Urothelium cell line (cell line): Measurements from ENCODE around the gene ARID1B.
"Not testable (repeated sequence)": the region's sequence is repeated elsewhere in the genome, so short reads cannot be mapped to it uniquely, and the experiment has no call there.

Source experiments
- DNase-seq: peaks from one replicate; pipeline ENCODE4 v3.0.0; 2011; ENCODE audit warnings: low spot score, mixed read lengths
- FAIRE-seq: peaks from 2 replicates; lab custom pipeline; 2011; peaks lifted over from hg19 to GRCh38; lab: Jason Lieb, UNC

The ARID1B gene

DNA sequence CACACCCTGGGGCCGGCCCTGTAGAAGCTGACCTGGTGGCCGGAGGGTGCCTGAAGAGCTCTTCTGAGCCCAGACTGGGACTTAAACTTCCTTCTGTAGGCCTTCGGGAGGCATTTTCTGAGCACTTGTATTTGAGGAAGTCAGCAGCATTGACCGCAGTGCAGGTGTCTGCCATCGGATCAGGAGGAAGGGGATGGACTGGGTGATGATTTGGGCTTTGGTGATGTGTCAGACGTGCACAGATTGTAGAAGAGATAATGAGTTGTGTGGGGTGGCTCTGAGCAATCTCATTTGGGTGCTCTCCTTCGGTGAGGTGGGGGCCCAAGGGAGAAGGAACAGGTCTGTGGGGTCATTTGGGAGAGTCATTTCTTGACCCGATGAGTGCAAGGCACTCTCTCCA lies 150.9 kb downstream of the ARID1B start:
- DNase-seq, result no peak
- no peak for FAIRE-seq

DNA sequence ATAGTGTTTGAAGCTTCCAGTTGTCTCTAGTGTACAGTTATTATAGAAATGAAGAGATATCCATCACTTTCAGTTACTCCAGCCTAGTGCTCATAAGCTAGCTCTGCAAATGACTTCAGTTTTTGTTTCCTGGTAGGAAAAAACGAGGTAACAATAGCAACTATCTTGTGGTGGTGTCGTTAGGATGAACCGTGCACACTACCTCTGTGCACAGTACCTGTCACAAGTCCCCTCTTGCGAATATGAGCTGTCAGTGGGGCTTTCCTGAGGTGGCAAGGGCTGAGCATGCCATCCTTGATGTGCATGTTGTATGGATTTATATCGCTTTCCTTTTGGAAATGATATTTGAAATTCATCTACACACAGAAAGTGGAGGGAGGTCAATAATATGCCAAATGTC lies 151.8 kb downstream of the ARID1B start:
- FAIRE-seq, result no peak
- DNase-seq, result no peak

DNA sequence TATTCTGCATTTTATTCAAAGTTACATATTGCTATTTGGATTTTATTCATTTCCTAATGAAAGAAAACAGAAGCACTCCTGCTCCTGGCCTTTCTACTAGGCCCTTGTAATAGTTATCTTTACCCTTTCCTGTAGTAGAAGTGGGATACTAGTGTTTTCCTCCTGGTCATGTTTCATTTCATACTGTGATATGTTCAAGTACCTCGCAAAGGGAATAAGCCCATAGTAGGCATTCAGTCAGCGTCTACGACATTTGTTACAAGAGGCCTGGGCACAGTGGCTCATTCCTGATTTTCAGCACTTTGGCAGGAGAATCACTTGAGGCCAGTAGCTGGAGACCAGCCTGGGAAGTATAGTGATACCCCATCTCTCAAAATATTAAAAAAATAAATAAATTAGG lies 154.1 kb downstream of the ARID1B start:
- no peak for DNase-seq
- no peak for FAIRE-seq

DNA sequence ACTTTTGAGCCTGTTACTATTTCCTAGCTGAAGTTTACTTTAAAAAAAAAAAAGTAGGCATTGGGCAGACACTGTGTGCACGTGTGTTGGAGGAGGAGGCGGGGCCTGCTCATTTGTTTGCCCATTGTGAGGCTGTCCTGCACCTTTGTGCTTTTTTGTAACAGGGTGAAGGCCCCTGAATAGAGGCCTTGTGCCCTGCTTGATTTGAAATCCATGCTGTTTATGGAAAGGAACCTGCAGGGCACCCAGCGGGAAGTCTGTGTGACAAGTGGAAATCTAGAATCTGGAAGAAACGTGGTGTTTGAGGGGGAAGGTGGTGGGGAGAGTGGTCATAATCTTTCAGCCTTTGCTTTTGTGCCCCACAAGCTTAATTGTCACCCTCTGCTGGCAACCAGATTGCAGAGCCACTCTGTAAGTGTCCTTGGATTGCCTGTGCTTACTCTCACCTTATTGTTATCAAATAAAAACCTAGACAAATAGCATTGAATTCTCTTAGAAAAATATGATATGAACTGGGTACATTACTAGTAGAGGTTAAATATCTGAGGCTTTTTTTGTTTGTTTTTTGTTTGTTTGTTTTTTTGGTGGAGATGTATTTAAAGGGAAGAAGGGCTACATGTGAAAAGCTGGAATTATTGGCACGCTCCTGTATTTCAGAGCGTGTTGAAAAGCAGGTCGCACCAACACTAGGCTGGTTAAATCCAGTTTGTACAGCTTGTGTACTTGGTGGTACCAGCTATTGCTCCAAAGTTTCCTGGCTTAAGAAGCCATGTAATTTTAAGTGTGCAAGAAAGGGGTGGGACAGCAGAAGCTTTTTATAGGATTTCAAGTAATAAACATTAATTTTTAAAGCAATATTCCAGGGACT lies 156.3 kb downstream of the ARID1B start:
- FAIRE-seq (no peak), DNase-seq (no peak)

DNA sequence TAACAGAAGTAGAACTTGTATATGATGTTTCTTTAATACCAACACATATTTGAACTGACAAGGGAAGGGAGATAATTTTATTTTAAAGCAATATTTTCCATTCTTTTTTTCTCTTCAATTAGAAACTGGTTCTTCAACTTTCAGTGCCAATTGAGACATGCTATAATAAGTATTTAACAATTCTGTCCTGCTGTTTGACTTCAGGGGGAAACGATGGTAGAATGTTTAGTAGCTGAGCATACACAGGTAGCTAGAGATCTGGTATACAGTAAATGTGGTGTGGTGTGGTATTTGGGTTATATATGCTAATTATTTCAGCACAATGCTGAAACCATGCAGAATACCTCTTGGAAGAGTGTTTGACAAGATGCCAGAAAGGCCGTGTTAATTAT lies 156.9 kb downstream of the ARID1B start:
- no peak for FAIRE-seq

DNA sequence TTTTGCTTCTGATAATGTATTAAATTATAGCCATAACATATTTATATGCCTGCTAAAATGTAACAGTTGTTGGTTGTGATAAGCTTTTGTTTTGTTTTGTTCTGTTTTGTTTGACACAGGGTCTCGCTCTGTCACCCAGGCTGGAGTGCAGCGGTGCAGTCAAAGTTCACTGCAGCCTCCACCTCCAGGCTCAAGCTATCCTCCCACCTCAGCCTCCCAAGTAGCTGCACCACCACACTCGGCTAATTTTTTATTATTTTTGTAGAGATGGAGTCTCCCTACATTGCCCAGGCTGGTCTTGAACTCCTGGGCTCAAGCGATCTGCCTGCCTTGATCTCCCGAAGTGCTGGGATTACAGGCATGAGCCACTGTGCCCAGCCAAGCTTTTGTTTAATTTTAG lies 157.8 kb downstream of the ARID1B start:
- FAIRE-seq (no peak), DNase-seq (no peak)

More for the DNA sequence above, 156.9 kb downstream of the ARID1B start:
- no peak for DNase-seq

DNA sequence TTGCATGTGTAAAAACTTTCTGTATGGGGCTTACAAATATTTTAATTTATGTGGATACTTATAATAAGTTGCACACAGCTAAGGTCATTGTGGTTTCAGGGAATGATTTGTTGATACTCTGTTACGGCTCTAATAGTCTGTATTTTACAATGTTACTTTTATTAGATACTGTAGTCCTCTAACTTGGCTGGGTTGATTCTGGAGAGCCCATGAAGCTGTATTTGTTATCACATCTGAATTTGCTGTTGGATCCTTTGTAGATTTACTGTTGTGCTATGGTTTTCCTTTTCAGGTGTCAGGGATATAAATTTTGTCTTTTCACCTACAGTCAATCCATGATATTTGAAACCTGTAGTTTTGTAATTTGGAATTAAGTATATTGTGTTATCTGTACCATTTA lies 161.0 kb downstream of the ARID1B start:
- no peak for FAIRE-seq
- DNase-seq, result no peak

DNA sequence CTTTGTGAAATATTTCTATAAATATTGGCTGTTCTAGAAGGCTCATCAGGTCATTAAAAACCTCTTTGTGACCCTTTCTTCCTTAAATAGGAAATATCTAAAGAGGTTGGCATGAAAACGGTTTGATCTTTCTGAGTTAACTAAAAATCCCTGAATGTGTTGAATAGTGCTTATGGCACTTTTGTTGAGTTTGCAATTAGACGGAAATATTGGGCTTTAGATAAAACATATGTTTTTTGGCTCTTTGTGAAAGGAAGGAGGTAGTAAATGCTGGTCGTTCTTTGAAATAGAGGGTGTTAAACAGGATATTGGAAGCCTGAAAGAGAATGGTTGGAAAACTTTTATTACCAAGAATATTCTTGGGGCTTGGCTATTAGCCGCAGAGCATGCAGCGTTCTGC lies 163.0 kb downstream of the ARID1B start:
- no peak for DNase-seq
- FAIRE-seq, result no peak

- no peak for DNase-seq
- no peak for FAIRE-seq
Observed at GRCh38 chr6:156942266-156942665, 165.1 kb downstream of the ARID1B start.

DNA sequence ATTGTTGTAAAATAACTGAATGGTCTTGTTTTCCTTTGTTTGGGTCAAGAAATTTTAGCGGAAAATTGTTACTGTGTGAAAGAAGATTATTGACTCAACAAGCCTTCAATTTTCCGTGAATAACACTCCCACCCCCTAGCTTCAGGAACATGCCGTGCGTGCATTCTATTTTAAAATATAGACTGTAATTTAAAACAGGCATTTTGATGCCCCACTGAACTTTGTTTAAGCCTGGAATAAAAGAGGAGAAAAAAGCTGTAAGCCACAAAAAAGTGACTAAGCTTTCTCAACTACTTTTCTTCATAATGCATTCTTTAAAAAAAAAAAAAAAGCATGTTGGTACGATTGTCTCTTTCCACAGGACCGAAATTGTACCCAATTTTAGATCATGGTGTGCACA lies 166.0 kb downstream of the ARID1B start:
- no peak for FAIRE-seq

DNA sequence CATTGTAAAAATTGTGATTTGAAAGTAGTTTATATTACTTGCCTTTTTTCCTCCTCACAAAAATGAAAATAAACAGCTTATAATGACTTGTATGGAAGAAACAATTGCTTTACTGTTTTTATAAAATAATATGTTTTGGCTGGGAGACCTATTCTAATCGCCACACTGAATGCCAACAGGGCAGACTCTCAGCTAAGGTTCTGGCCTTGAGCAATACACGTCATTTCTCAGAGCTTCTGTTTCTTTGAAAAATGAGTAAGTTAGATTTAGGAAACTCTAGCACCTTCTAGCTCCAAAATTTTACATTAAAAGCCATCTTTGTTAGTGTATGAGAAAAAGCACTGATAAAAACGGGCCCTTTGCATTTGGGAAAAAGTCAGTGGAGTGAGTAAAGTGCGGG lies 166.6 kb downstream of the ARID1B start:
- FAIRE-seq (no peak), DNase-seq (no peak)

More for the DNA sequence above, 166.0 kb downstream of the ARID1B start:
- DNase-seq, result no peak

DNA sequence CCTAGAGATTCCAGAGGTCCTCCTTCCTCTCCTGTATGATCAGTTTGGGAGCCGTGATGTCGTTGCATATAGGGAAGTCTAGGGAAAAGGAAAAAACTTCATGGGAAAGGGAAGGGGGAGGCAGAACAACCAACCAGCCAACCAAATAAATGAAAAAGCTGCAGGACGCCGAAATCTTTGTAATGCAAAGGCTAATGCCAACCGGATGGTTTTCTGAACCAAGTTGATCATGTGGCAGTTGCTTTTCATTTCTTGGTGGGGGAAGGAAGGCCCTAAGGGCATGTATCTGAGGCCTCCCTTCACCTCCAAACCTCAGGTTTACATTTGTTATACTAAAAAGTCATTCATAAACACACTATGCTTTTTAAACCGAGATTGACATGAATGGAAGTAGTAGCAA lies 167.2 kb downstream of the ARID1B start:
- FAIRE-seq, result no peak
- DNase-seq, result no peak

DNA sequence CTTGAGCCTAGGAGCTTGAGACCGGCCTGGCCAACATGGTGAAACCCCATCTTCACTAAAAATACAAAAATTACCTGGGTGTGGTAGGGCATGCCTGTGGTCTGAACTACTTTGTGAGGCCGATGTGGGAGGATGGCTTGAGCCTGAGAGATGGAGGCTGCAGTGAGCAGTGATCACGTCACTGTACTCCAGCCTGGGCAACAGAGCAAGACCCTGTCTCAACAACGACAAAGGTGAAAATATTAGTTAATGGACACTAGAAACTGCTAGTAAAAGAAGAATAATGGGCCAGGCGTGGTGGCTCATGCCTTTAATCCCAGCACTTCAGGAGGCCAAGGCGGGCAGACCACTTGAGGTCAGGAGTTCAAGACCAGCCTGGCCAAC lies 168.6 kb downstream of the ARID1B start:
- FAIRE-seq, result not testable (repeated sequence)

GRCh38 chr6:156946370-156946936 lies 169.3 kb downstream of the ARID1B start:
- no peak for FAIRE-seq
- DNase-seq, result no peak

More for the DNA sequence above, 168.6 kb downstream of the ARID1B start:
- not testable (repeated sequence) for DNase-seq

DNA sequence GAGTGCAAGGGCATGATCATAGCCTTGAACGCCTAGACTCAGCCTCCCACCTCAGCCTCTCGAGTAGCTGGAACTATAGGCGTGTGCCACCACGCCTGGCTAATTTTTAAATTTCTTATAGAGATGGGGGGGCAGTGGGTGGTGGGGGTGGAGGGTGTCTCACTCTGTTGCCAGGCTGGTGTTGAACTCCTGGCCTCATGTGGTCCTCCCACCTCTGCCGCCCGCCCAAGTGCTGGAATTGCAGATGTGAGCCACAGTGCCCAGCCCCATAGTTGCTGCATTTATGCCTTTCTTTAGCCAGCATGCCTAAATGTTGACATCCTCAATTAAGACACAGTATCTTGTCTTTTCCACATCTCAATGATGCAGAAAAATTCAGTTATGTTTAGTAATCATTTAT lies 171.1 kb downstream of the ARID1B start:
- no peak for FAIRE-seq
- no peak for DNase-seq

DNA sequence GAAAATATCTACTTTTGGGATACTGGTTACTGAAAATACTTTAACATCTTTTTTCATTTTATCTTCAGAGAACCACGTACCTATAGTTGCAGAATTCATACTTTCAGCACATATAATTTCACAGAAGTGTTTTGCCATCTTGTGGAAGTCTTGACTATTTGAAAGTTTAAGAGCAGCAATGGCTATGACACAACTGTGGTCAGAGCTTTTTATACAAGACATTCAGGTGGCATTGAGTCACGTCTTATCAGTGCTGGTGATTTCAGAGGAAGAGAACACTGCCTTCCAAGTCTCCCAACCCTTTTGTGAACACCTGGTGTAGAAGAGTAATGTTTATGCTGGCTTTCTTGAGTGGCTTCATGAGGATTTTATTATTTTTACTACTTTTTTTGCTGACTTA lies 171.6 kb downstream of the ARID1B start:
- FAIRE-seq (no peak), DNase-seq (peak; percentile 51)

DNA sequence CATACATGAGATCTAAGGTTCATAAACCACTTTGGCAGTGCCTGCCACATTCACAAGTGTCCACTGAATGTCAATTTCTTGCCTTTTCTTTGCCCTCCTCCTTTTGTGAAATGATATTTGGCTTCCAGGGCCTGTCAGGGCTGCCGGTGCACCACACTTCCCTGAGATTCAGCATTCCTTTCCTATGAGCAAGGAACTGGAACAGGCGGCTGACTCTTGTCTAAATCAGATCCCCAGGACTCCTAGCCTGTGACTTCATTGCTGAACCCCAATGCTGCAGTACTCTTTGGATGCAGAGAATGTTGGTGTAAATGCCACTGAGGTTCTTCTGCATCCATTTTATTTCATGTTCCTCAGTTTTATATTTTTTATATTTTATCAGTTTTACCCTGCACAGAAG lies 172.2 kb downstream of the ARID1B start:
- DNase-seq (peak; percentile 67), FAIRE-seq (no peak)

DNA sequence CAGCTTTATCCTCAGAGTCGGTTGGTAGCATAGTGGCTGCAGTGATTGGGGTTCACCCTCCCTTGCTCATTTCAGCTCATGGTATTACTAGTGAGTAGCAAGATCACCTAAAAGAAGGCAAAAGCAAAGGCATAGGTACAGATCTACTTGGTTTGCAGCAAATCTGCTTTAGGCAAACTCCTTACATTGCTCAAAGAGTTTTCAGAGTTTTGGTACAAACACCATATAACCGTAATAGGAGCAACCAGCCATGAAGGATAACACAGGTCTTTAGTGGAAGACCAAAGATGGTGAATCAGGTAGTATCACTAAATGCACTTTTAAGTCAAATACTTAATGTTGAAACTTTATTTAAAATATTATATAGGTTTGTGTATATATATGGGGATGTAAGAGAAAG lies 172.9 kb downstream of the ARID1B start:
- no peak for FAIRE-seq
- no peak for DNase-seq

- FAIRE-seq (no peak), DNase-seq (no peak)
Observed at GRCh38 chr6:156950531-156950930, 173.4 kb downstream of the ARID1B start.

DNA sequence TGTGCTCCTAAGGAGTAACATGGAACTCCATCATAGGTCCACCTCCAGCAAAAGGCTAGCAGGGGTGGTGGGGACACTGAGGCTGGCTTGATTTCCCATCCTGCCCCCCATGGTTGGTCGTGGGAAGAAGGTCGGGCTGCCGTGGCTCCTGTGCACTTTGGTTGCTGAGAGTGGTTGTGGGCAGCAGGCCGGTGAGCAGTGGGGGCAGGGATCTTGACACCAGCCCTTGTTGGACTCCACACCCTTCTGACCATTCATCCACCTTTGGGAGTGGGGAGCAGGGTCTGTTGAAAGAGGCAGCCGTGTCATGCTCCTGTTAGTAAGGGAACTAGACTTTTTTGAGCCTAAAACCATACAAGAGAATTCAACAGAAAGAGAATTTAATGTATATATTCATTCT lies 175.2 kb downstream of the ARID1B start:
- no peak for DNase-seq
- FAIRE-seq, result no peak

DNA sequence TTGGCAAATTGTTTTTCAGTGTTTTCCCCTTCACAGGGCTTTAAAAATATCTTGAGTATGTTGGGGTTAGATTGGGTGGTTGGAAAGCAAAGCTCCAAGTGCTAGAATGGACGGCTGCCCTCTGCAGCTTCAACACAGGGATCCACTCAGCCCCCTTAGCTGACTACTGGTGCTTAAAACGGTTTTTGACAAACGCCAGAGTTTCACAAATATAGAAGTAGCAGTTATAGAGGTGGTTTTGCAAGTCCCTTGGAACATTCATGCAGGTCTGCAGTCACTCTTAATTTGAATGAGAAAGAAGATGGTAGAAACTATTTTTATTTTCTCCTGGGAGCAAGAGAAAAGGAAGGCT lies 175.9 kb downstream of the ARID1B start:
- FAIRE-seq (no peak), DNase-seq (no peak)

DNA sequence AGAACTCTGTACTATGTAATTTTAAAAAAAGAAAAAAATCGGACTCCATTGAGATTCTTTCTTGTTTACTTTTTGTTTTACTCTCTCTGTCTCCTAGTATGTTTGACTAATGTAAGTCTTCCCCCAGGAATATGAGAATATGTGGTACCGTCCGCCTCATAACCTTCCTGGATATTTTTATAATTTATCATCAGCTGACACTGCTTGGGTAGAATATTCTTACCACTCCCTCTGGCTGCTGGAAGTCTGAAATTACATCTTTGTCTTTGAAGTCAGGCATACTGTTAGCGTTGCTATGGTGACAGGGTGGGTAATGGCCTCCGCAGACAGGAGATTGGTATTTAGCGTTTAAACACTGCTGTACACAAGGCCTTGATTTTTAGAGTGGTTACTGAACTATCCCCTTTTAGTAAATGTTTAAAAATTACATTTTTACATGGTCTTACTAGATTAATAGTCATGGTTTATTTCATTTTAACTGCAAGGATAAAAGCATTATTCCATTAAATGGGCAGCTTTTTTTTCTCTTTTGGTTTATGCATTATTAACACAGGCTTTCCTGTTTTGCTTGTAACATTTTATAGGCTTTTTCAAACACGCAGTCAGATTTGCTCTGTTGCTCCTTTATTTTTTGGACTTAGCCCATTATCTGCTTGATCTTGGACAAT lies 176.4 kb downstream of the ARID1B start:
- DNase-seq, result peak; percentile 85
- peak; percentile 62 for FAIRE-seq
